ENCODE measurements around the gene CALCR. TPM values are rescaled to one million over a fixed set of nuclear protein-coding genes. Genes with fewer than 3 reads are reported as not detected.

Gene CALCR
- total and polyA plus RNA-seq, 2 of the 4 experiments (the other 2 are of a cell fraction) = not detected

DNA sequence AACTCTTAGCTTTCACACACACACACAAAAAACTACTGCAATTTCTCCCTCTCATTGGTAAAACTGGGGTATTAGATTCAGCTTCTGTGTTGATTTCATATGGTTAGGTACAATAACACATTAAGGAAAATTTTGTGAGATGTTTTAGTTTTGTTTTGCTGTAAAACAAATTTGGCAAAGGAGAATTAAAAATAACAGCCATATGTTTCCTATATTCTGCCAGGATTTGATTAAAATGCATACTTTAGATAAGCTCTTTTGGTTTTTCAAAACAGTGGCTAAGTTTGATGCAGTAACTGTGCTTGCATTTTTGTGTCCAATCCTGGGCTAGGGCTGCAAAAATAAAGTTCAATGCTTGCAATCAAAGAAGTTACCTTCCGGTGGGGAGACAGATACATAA is 126.3 kb downstream of the CALCR start:
- in situ Hi-C loops (cut with MboI; ENCODE audit: low sequenced_read_pairs) = no loop called here
- Histone ChIP-seq H3K27me3 (ENCODE audit: control insufficient read depth, insufficient read depth, low read length) (peaks cover 1% of the 10 kb centered on the region; the same call in 1 of the 2 replicates), H3K56ac (ENCODE audit: extremely low read depth, insufficient read depth, low read length) (no peak overlapping the region), H3K36me3 (ENCODE audit: control insufficient read depth, insufficient read depth, low read length) (no peaks in the 10 kb centered on the region), H3K79me1 (ENCODE audit: low read depth in 1 of 2, low read length in 2 of 2) (no peaks in the 10 kb centered on the region), H3K23ac (ENCODE audit: low read depth, low read length) (no peak overlapping the region), H3K9me1 (ENCODE audit: insufficient read depth, low read length) (no peaks in the 10 kb centered on the region), H4K8ac (ENCODE audit: low read depth in 2 of 2, low read length in 2 of 2) (no peak overlapping the region), H2BK120ac (ENCODE audit: low read depth, low read length) (no peak overlapping the region), H3K9me3 (ENCODE audit: control insufficient read depth, insufficient read depth, low read length) (no peaks in the 10 kb centered on the region), H2BK5ac (ENCODE audit: low read depth, low read length, poor library complexity, severe bottlenecking) (no peak overlapping the region), H3K14ac (replicated peaks; ENCODE audit: low read depth, low read length) (no peak overlapping the region), H2AK5ac (ENCODE audit: low read depth, low read length) (no peak overlapping the region), H2AFZ (replicated peaks; ENCODE audit: low read length, poor library complexity) (no peak overlapping the region), H3K27ac (ENCODE audit: insufficient read depth, low read length) (no peak overlapping the region), H3K4me1 (ENCODE audit: control insufficient read depth, insufficient read depth, low read length) (no peaks in the 10 kb centered on the region), H4K20me1 (ENCODE audit: insufficient read depth, low read length) (no peaks in the 10 kb centered on the region), H3K4me2 (ENCODE audit: low read depth, low read length) (no peak overlapping the region), H2AK9ac (replicated peaks; ENCODE audit: low read depth, low read length, poor library complexity) (no peak overlapping the region), H3K9ac (ENCODE audit: low read depth, low read length) (no peak overlapping the region), H2BK15ac (ENCODE audit: low read depth, low read length) (no peak overlapping the region), H3K18ac (ENCODE audit: low read depth, low read length) (no peak overlapping the region), H2BK20ac (ENCODE audit: low read depth, low read length) (no peak overlapping the region), H4K5ac (ENCODE audit: low read depth, low read length) (no peak overlapping the region), H4K91ac (ENCODE audit: insufficient read depth, low read depth, low read length) (no peak overlapping the region), H3K4me3 (ENCODE audit: insufficient read depth, low read depth, low read length) (no peak overlapping the region), H3K4ac (ENCODE audit: low read depth, low read length) (no peak overlapping the region)
- ATAC-seq (ENCODE audit: low read depth) (no peak), DNase-seq (no peak)
- BruUV-seq (replicated peaks) = no TSS peak
- dilution Hi-C loops (cut with HindIII; ENCODE audit: low sequenced_read_pairs, unreplicated experiment) = no loop called here
- TF ChIP-seq CEBPB (IDR thresholded peaks at IDR 0.05; ENCODE audit: low read depth, low read length) (no peak), MXI1 (IDR thresholded peaks at IDR 0.05; ENCODE audit: borderline replicate concordance, low read depth, low read length) (no peak), RFX5 (IDR thresholded peaks at IDR 0.05; ENCODE audit: low read depth, low read length) (no peak), POLR2A (IDR thresholded peaks at IDR 0.05; ENCODE audit: low read depth, low read length) (no peak), FOS (IDR thresholded peaks at IDR 0.05; ENCODE audit: low read depth, low read length) (no peak), MAFK (IDR thresholded peaks at IDR 0.05; ENCODE audit: low read depth, low read length) (no peak), SMC3 (IDR thresholded peaks at IDR 0.05; ENCODE audit: low read depth, low read length) (no peak), RAD21 (IDR thresholded peaks at IDR 0.05; ENCODE audit: low read length) (no peak), MAZ (IDR thresholded peaks at IDR 0.05; ENCODE audit: borderline replicate concordance, low read depth, low read length) (no peak), RCOR1 (IDR thresholded peaks at IDR 0.05; ENCODE audit: insufficient replicate concordance, low read length) (no peak), BHLHE40 (IDR thresholded peaks at IDR 0.05; ENCODE audit: low read depth, low read length) (no peak), CHD1 (IDR thresholded peaks at IDR 0.05; ENCODE audit: low read depth, low read length) (no peak), NFE2L2 (IDR thresholded peaks at IDR 0.05; ENCODE audit: low read depth, low read length) (no peak)
- TF ChIP-seq, protein P1, sequence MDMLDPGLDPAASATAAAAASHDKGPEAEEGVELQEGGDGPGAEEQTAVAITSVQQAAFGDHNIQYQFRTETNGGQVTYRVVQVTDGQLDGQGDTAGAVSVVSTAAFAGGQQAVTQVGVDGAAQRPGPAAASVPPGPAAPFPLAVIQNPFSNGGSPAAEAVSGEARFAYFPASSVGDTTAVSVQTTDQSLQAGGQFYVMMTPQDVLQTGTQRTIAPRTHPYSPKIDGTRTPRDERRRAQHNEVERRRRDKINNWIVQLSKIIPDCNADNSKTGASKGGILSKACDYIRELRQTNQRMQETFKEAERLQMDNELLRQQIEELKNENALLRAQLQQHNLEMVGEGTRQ (IDR thresholded peaks at IDR 0.05; ENCODE audit: low read depth, low read length) = no peak
- TF ChIP-seq, protein P2, sequence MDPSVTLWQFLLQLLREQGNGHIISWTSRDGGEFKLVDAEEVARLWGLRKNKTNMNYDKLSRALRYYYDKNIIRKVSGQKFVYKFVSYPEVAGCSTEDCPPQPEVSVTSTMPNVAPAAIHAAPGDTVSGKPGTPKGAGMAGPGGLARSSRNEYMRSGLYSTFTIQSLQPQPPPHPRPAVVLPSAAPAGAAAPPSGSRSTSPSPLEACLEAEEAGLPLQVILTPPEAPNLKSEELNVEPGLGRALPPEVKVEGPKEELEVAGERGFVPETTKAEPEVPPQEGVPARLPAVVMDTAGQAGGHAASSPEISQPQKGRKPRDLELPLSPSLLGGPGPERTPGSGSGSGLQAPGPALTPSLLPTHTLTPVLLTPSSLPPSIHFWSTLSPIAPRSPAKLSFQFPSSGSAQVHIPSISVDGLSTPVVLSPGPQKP (IDR thresholded peaks at IDR 0.05; ENCODE audit: borderline replicate concordance, low read depth, low read length) = no peak
- TF ChIP-seq, protein P3, sequence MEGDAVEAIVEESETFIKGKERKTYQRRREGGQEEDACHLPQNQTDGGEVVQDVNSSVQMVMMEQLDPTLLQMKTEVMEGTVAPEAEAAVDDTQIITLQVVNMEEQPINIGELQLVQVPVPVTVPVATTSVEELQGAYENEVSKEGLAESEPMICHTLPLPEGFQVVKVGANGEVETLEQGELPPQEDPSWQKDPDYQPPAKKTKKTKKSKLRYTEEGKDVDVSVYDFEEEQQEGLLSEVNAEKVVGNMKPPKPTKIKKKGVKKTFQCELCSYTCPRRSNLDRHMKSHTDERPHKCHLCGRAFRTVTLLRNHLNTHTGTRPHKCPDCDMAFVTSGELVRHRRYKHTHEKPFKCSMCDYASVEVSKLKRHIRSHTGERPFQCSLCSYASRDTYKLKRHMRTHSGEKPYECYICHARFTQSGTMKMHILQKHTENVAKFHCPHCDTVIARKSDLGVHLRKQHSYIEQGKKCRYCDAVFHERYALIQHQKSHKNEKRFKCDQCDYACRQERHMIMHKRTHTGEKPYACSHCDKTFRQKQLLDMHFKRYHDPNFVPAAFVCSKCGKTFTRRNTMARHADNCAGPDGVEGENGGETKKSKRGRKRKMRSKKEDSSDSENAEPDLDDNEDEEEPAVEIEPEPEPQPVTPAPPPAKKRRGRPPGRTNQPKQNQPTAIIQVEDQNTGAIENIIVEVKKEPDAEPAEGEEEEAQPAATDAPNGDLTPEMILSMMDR (conservative IDR thresholded peaks at IDR 0.05; ENCODE audit: low read depth, low read length) = no peak
- ChIA-PET POLR2A (ENCODE audit: unreplicated experiment) (no interaction called here), CTCF (interaction anchor here (0.6 kb wide), 1 partner anchor 202 kb away, joined by 3 read pairs; no protein-coding TSS in a partner anchor)
- intact Hi-C loops (cut with micrococcal nuclease) = loop anchor here (10.0 kb wide), 1 partner anchor 777 kb away; no protein-coding TSS in a partner anchor
- WGBS, 2 experiments (ENCODE audit: extremely low coverage in 2 of 2, insufficient read length in 1 of 2) = no CpG with 5 or more reads among the region's 1 CpG

Measured in IMR-90 (cell line).